GM21381 (cell line): ENCODE results near the gene SPAST.
"Not testable (repeated sequence)": the region's sequence is repeated elsewhere in the genome, so short reads cannot be mapped to it uniquely, and the experiment has no call there.

Source experiments
- ATAC-seq: cut with Tn5 transposase; IDR thresholded peaks from one replicate; pipeline ENCODE4 v1.9.1; 2021; ENCODE audit warnings: mild to moderate bottlenecking, moderate library complexity; ENCODE audit not compliant: unreplicated experiment

SPAST gene

GRCh38 chr2:32063310-32064020 is at the start of gene SPAST:
SPAST (plus strand) TSS chr2:32063556; CDS start chr2:32063832, 276 bp downstream.
- peak; percentile 97 for ATAC-seq

GRCh38 chr2:32018789-32019482 is 44.4 kb upstream of the SPAST start:
- not testable (repeated sequence) for ATAC-seq

- ATAC-seq = not testable (repeated sequence)
Measured at GRCh38 chr2:32034198-32034887, 29.0 kb upstream of the SPAST start.

- peak; percentile 88 for ATAC-seq
Measured at GRCh38 chr2:32039447-32040219, 23.7 kb upstream of the SPAST start, which contains the start of gene DPY30. DPY30 (minus strand) TSS chr2:32039805; CDS start chr2:32039456, 349 bp downstream.

GRCh38 chr2:32043561-32043960 is 19.8 kb upstream of the SPAST start:
- no peak for ATAC-seq

GRCh38 chr2:32051836-32052439 is 11.4 kb upstream of the SPAST start:
- ATAC-seq = no peak

- ATAC-seq = not testable (repeated sequence)
Measured at GRCh38 chr2:32054583-32054982, 8.8 kb upstream of the SPAST start.

- no peak for ATAC-seq
Measured at GRCh38 chr2:32058130-32058529, 5.2 kb upstream of the SPAST start.

- ATAC-seq = no peak
Measured at GRCh38 chr2:32060266-32060665, 3.1 kb upstream of the SPAST start.

- ATAC-seq = no peak
Measured at GRCh38 chr2:32061430-32061829, 1.9 kb upstream of the SPAST start.

- no peak for ATAC-seq
Measured at GRCh38 chr2:32061973-32062861, 1.1 kb upstream of the SPAST start.

- peak; percentile 0 for ATAC-seq
Measured at GRCh38 chr2:32064021-32064601, 755 bp downstream of the SPAST start.

GRCh38 chr2:32064713-32065112 is 1.4 kb downstream of the SPAST start:
- no peak for ATAC-seq

GRCh38 chr2:32067549-32067948 is 4.2 kb downstream of the SPAST start:
- no peak for ATAC-seq

GRCh38 chr2:32074134-32074506 is 10.8 kb downstream of the SPAST start:
- ATAC-seq = no peak

GRCh38 chr2:32095671-32096070 is 32.3 kb downstream of the SPAST start:
- ATAC-seq = no peak

- ATAC-seq = no peak
Measured at GRCh38 chr2:32108111-32108510, 44.8 kb downstream of the SPAST start.

GRCh38 chr2:32118055-32118454 is 54.7 kb downstream of the SPAST start:
- ATAC-seq = no peak

GRCh38 chr2:32119161-32119560 is 55.8 kb downstream of the SPAST start:
- ATAC-seq = no peak
